ENCODE results near the gene AMDHD2.
A peak's percentile ranks its signal among the peaks of the same experiment; 100 is the strongest.

AMDHD2 gene

GRCh38 chr16:2501946-2502895, 17.9 kb upstream of the AMDHD2 start:
- Histone ChIP-seq H3K4me3 (ENCODE audit: low read depth in 1 of 2, low read length in 2 of 2) (peak overlapping the region in 1 of 2 donors; percentile 44), H3K4me1 (ENCODE audit: control insufficient read depth in 1 of 2, insufficient read depth in 2 of 2, low read length in 2 of 2) (peaks cover 4 to 37% of the 10 kb centered on the region in 2 donors), H3K27me3 (ENCODE audit: low read depth, low read length) (no peaks in the 10 kb centered on the region), H3K27ac (ENCODE audit: low read length) (no peak overlapping the region), H3K9me3 (ENCODE audit: control insufficient read depth in 1 of 2, low read length in 2 of 2) (no peaks in the 10 kb centered on the region), H3K36me3 (ENCODE audit: control insufficient read depth in 1 of 2, insufficient read depth in 2 of 2, low read length in 2 of 2) (peaks cover 0 to 19% of the 10 kb centered on the region in 2 donors)

- Histone ChIP-seq H3K27ac (ENCODE audit: low read length) (no peak overlapping the region), H3K4me3 (ENCODE audit: low read depth in 1 of 2, low read length in 2 of 2) (no peak overlapping the region), H3K4me1 (ENCODE audit: control insufficient read depth in 1 of 2, insufficient read depth in 2 of 2, low read length in 2 of 2) (peaks cover 4 to 21% of the 10 kb centered on the region in 2 donors)
Measured at GRCh38 chr16:2505695-2506094, 14.5 kb upstream of the AMDHD2 start.

GRCh38 chr16:2507052-2507659, 13.0 kb upstream of the AMDHD2 start:
- Histone ChIP-seq H3K4me3 (ENCODE audit: low read depth in 1 of 2, low read length in 2 of 2) (no peak overlapping the region), H3K27ac (ENCODE audit: low read length) (peak overlapping the region; percentile 56), H3K36me3 (ENCODE audit: control insufficient read depth in 1 of 2, insufficient read depth in 2 of 2, low read length in 2 of 2) (no peaks in the 10 kb centered on the region), H3K9me3 (ENCODE audit: control insufficient read depth in 1 of 2, low read length in 2 of 2) (no peaks in the 10 kb centered on the region), H3K27me3 (ENCODE audit: low read depth, low read length) (no peaks in the 10 kb centered on the region), H3K4me1 (ENCODE audit: control insufficient read depth in 1 of 2, insufficient read depth in 2 of 2, low read length in 2 of 2) (peaks cover 0 to 7% of the 10 kb centered on the region in 2 donors)

More at GRCh38 chr16:2505695-2506094, 14.5 kb upstream of the AMDHD2 start:
- no peaks in the 10 kb centered on the region for H3K36me3 ChIP-seq (ENCODE audit: control insufficient read depth in 1 of 2, insufficient read depth in 2 of 2, low read length in 2 of 2)
- H3K9me3 ChIP-seq (ENCODE audit: control insufficient read depth in 1 of 2, low read length in 2 of 2) = no peaks in the 10 kb centered on the region
- H3K27me3 ChIP-seq (ENCODE audit: low read depth, low read length) = no peaks in the 10 kb centered on the region

GRCh38 chr16:2507665-2508064, 12.5 kb upstream of the AMDHD2 start:
- Histone ChIP-seq H3K27me3 (ENCODE audit: low read depth, low read length) (no peaks in the 10 kb centered on the region), H3K4me1 (ENCODE audit: control insufficient read depth in 1 of 2, insufficient read depth in 2 of 2, low read length in 2 of 2) (peaks cover 0 to 9% of the 10 kb centered on the region in 2 donors), H3K9me3 (ENCODE audit: control insufficient read depth in 1 of 2, low read length in 2 of 2) (no peaks in the 10 kb centered on the region), H3K4me3 (ENCODE audit: low read depth in 1 of 2, low read length in 2 of 2) (no peak overlapping the region), H3K27ac (ENCODE audit: low read length) (peak overlapping the region; percentile 56), H3K36me3 (ENCODE audit: control insufficient read depth in 1 of 2, insufficient read depth in 2 of 2, low read length in 2 of 2) (no peaks in the 10 kb centered on the region)

- Histone ChIP-seq H3K4me3 (ENCODE audit: low read depth in 1 of 2, low read length in 2 of 2) (no peak overlapping the region), H3K27ac (ENCODE audit: low read length) (no peak overlapping the region), H3K27me3 (ENCODE audit: low read depth, low read length) (no peaks in the 10 kb centered on the region), H3K4me1 (ENCODE audit: control insufficient read depth in 1 of 2, insufficient read depth in 2 of 2, low read length in 2 of 2) (peaks cover 0 to 11% of the 10 kb centered on the region in 2 donors), H3K36me3 (ENCODE audit: control insufficient read depth in 1 of 2, insufficient read depth in 2 of 2, low read length in 2 of 2) (no peaks in the 10 kb centered on the region), H3K9me3 (ENCODE audit: control insufficient read depth in 1 of 2, low read length in 2 of 2) (no peaks in the 10 kb centered on the region)
Measured at GRCh38 chr16:2508722-2509400, 11.3 kb upstream of the AMDHD2 start.

GRCh38 chr16:2511128-2511800, 8.9 kb upstream of the AMDHD2 start:
- Histone ChIP-seq H3K27ac (ENCODE audit: low read length) (no peak overlapping the region), H3K4me1 (ENCODE audit: control insufficient read depth in 1 of 2, insufficient read depth in 2 of 2, low read length in 2 of 2) (peaks cover 9 to 26% of the 10 kb centered on the region in 2 donors), H3K36me3 (ENCODE audit: control insufficient read depth in 1 of 2, insufficient read depth in 2 of 2, low read length in 2 of 2) (no peaks in the 10 kb centered on the region), H3K27me3 (ENCODE audit: low read depth, low read length) (no peaks in the 10 kb centered on the region), H3K9me3 (ENCODE audit: control insufficient read depth in 1 of 2, low read length in 2 of 2) (no peaks in the 10 kb centered on the region), H3K4me3 (ENCODE audit: low read depth in 1 of 2, low read length in 2 of 2) (no peak overlapping the region)

- Histone ChIP-seq H3K4me3 (ENCODE audit: low read depth in 1 of 2, low read length in 2 of 2) (no peak overlapping the region), H3K9me3 (ENCODE audit: control insufficient read depth in 1 of 2, low read length in 2 of 2) (no peaks in the 10 kb centered on the region), H3K27me3 (ENCODE audit: low read depth, low read length) (no peaks in the 10 kb centered on the region), H3K27ac (ENCODE audit: low read length) (no peak overlapping the region), H3K4me1 (ENCODE audit: control insufficient read depth in 1 of 2, insufficient read depth in 2 of 2, low read length in 2 of 2) (peaks cover 17 to 35% of the 10 kb centered on the region in 2 donors), H3K36me3 (ENCODE audit: control insufficient read depth in 1 of 2, insufficient read depth in 2 of 2, low read length in 2 of 2) (no peaks in the 10 kb centered on the region)
Measured at GRCh38 chr16:2511996-2512734, 8.0 kb upstream of the AMDHD2 start.

GRCh38 chr16:2512735-2513404, 7.3 kb upstream of the AMDHD2 start:
- Histone ChIP-seq H3K9me3 (ENCODE audit: control insufficient read depth in 1 of 2, low read length in 2 of 2) (no peaks in the 10 kb centered on the region), H3K4me1 (ENCODE audit: control insufficient read depth in 1 of 2, insufficient read depth in 2 of 2, low read length in 2 of 2) (peaks cover 17 to 41% of the 10 kb centered on the region in 2 donors), H3K27ac (ENCODE audit: low read length) (no peak overlapping the region)

GRCh38 chr16:2513405-2514332, 6.5 kb upstream of the AMDHD2 start, which contains the start of gene ATP6V0C:
Gene ATP6V0C, plus strand, starts transcription at chr16:2513952. Its CDS starts 152 bp downstream, at chr16:2514104.
- Histone ChIP-seq H3K9me3 (ENCODE audit: control insufficient read depth in 1 of 2, low read length in 2 of 2) (no peaks in the 10 kb centered on the region), H3K27me3 (ENCODE audit: low read depth, low read length) (no peaks in the 10 kb centered on the region), H3K4me1 (ENCODE audit: control insufficient read depth in 1 of 2, insufficient read depth in 2 of 2, low read length in 2 of 2) (peaks cover 23 to 49% of the 10 kb centered on the region in 2 donors), H3K36me3 (ENCODE audit: control insufficient read depth in 1 of 2, insufficient read depth in 2 of 2, low read length in 2 of 2) (no peaks in the 10 kb centered on the region), H3K4me3 (ENCODE audit: low read depth in 1 of 2, low read length in 2 of 2) (peak within 1 kb of the TSS; percentile 80 to 93), H3K27ac (ENCODE audit: low read length) (peak within 1 kb of the TSS; percentile 90)

More at GRCh38 chr16:2512735-2513404, 7.3 kb upstream of the AMDHD2 start:
- H3K4me3 ChIP-seq (ENCODE audit: low read depth in 1 of 2, low read length in 2 of 2) = peak overlapping the region; percentile 14 to 62
- H3K27me3 ChIP-seq (ENCODE audit: low read depth, low read length) = no peaks in the 10 kb centered on the region
- H3K36me3 ChIP-seq (ENCODE audit: control insufficient read depth in 1 of 2, insufficient read depth in 2 of 2, low read length in 2 of 2) = no peaks in the 10 kb centered on the region
